Right lobe of liver (tissue), 4 donors: ENCODE results near the gene CRYBA1.

Experiments
- CTCF ChIP-seq, 4 donors: fragments of 200-600 bp in 3 of 4; fragments of 450-650 bp in 1 of 4; IDR thresholded peaks; one replicate each; pipeline versions ENCODE4 v1.5.1 to v1.8.0; 2016 to 2022; ENCODE audit warnings: antibody characterized with exemption in 4 of 4, mild to moderate bottlenecking in 2 of 4
- POLR2A ChIP-seq: fragments of 450-650 bp; IDR thresholded peaks from one replicate; pipeline ENCODE4 v1.6.1; 2017; ENCODE audit warnings: antibody characterized with exemption, mild to moderate bottlenecking
- donor health status: DM: no; HTN: no; CAD: no.
- donor health status: DM: no; HTN: no; CAD: no.
- donor health status: DM: no; HTN: yes; CAD: no.

- TF ChIP-seq POLR2A (no peak), CTCF (IDR thresholded peaks at IDR 0.05) (no peak)
Measured at GRCh38 chr17:29215717-29216116, 30.9 kb upstream of the CRYBA1 start.
